ENCODE measurements around the gene CFAP58.

The CFAP58 gene

DNA sequence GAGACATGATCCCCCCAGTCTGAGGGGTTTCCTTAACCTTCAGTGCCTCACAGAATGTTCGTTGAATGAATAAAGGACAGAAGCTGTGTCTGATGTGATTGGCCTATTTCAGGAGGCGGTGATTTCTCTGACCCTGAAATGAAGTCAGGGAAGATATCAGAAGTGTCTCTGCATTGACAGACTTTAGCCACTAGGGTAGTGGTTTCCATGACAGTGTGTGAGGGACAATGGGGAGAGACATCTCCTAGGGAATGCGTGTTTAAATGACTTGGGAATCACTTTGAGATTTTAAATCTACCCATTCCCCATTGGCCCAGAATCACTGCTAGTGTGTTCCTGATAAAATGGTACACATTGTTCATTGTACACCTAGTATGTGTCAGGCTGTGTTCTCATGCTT, 132.0 kb downstream of the CFAP58 start:
- DNase-seq (ENCODE audit: low spot score), result no peak

GRCh38 chr10:104486803-104487202, 133.2 kb downstream of the CFAP58 start:
- no peak for DNase-seq (ENCODE audit: low spot score)

- DNase-seq (ENCODE audit: low spot score), result no peak
Measured at GRCh38 chr10:104487794-104488438, 134.3 kb downstream of the CFAP58 start.

DNA sequence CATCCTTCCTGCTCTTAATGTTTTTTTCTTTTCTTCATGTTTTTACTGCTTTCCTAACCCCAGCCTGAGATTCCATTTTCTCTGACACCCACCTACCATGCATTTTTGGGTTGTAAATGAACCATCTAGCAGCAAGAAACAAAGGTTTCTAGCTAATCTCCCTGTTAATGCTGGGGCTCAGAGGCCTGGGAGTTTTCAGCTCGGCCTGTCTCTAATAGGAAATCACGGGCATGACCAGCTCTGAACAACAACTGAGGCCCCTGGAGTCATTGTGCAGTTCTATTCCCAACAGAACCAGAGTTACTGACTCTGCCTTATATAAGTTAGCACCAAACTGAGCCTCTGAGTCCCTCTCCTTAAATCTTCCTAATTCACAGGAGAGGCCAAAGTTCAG, 134.8 kb downstream of the CFAP58 start:
- no peak for DNase-seq (ENCODE audit: low spot score)

DNA sequence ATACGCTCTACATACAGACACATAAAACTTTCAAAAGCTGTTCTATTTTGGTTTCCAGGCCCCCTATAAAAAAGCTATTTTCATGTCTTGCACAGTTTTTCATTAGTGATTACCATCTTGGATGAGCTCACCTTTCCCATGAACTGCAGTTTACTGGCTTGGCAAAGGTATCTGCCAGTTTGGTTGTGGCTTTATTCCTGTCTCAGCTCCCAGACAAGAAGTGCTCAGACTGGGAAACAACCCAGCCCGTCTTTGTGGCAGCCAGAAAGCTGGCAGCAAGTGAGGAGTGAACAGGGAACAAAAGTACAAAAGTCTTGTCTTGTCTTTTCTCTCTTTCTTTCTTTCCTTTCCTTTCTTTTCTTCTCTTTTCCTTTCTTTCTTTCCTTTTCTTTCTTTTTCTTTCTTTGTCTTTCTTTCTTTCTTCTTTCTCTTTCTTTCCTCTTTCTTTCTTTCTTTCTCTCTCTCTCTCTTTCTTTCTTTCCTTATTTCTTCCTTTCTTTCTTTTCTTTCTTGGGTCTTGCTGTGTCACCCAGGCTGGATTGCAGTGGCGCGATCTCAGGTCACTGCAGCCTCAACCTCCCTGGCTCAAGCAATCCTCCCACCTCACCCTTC, 138.8 kb downstream of the CFAP58 start:
- no peak for DNase-seq (ENCODE audit: low spot score)

GRCh38 chr10:104498347-104499081, 144.9 kb downstream of the CFAP58 start:
- DNase-seq (ENCODE audit: low spot score), result no peak

GRCh38 chr10:104501449-104501848, 147.8 kb downstream of the CFAP58 start:
- no peak for DNase-seq (ENCODE audit: low spot score)

DNA sequence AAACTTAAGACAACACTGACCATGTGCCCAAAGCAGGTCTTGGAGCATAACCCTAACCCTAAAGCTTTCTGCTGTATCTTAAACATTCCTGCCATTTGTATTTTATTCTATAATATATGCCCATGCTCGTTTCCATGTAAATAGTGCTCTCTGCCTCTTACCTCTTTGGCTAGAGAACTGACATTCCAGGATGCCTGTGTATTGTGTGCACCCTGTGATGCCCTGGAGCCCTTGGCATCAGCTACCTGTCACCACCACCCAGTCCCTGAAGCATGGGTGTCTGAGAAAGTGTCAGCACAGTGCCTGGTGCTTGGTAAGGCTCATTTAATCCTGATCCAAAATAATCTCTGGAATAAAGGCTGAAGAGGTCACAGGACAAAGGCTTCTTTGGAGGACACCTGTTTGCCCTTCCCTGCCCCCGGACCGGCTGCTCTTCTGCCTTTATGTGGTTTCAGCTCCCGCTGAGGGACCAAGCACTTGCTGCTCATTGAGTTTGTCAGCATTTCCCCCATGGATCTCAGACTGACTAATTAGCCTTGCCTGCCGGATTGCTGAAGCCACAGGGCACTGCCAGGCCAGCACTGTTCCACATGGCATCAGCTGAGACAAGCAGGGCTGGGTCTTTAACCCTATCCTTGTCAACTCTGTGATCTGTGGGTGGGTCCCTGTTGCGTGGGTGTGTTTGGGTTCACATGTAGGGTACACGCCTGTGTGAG, 148.4 kb downstream of the CFAP58 start:
- DNase-seq (ENCODE audit: low spot score), result no peak

- DNase-seq (ENCODE audit: low spot score), result no peak
Measured at GRCh38 chr10:104502907-104503306, 149.3 kb downstream of the CFAP58 start.

All from HuH-7.5 (cell line).